ENCODE results near the gene CCDC192. TPM values are rescaled to one million over a fixed set of nuclear protein-coding genes. Genes with fewer than 3 reads are reported as not detected.
"Not testable (repeated sequence)": the region's sequence is repeated elsewhere in the genome, so short reads cannot be mapped to it uniquely, and the experiment has no call there.

The CCDC192 gene
- total RNA-seq, 1 donor from 2014 or later = 0.31 TPM

DNA sequence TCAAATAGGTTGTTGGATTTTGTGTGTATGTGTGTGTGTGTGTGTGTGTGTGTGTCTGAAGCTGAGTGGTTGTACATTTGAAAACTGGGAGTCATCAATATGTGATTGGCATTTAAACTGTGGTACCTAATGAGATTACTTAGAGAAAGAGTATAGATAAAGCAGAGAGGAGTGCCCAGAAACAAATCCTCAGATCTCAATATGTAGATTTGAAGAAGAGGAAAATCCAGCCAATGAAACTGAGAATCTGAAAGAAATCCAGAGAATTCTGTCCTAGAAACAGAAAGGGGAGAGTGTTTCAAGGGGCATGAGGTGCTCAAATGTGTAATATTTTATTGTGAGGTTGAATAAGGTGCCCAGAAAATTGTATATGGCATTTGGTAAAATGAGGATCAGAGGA lies 66.2 kb downstream of the CCDC192 start:
- peaks cover 3% of the 10 kb centered on the region for H3K4me1 Mint-ChIP-seq (ENCODE audit: unreplicated experiment)
- H3K27ac Mint-ChIP-seq = no peak overlapping the region
- H3K27me3 Mint-ChIP-seq = no peaks in the 10 kb centered on the region
- H3K4me3 Mint-ChIP-seq = no peak overlapping the region
- no peaks in the 10 kb centered on the region for H3K36me3 Mint-ChIP-seq
- DNase-seq (ENCODE audit: extremely low spot score, unreplicated experiment) = no peak
- peaks cover 7% of the 10 kb centered on the region for H3K9me3 Mint-ChIP-seq
- TF ChIP-seq, protein P1, sequence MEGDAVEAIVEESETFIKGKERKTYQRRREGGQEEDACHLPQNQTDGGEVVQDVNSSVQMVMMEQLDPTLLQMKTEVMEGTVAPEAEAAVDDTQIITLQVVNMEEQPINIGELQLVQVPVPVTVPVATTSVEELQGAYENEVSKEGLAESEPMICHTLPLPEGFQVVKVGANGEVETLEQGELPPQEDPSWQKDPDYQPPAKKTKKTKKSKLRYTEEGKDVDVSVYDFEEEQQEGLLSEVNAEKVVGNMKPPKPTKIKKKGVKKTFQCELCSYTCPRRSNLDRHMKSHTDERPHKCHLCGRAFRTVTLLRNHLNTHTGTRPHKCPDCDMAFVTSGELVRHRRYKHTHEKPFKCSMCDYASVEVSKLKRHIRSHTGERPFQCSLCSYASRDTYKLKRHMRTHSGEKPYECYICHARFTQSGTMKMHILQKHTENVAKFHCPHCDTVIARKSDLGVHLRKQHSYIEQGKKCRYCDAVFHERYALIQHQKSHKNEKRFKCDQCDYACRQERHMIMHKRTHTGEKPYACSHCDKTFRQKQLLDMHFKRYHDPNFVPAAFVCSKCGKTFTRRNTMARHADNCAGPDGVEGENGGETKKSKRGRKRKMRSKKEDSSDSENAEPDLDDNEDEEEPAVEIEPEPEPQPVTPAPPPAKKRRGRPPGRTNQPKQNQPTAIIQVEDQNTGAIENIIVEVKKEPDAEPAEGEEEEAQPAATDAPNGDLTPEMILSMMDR (conservative IDR thresholded peaks at IDR 0.05) = no peak

DNA sequence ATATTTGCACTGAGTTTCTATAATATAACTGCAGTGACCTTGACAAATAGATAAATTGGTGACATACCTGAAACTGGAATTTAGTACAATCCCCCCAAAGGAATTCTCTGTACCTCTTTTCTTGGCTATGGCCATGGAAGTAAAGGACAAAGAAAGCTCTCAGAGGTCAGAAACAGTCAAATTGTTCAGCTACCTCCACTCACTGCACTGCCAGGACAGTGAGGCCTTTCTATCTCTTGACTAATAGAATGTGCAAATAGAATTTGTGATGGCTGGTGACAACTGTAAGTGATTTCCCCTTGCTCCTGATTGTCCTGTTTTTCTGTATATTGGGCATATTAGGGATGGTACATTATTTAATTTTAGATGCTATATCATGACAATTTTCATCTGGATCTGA lies 67.1 kb downstream of the CCDC192 start:
- Mint-ChIP-seq H3K4me3 (no peak overlapping the region), H3K27me3 (no peaks in the 10 kb centered on the region), H3K9me3 (peaks cover 10% of the 10 kb centered on the region), H3K27ac (no peak overlapping the region), H3K4me1 (ENCODE audit: unreplicated experiment) (peaks cover 3% of the 10 kb centered on the region), H3K36me3 (no peaks in the 10 kb centered on the region)
- TF ChIP-seq, protein P1 (conservative IDR thresholded peaks at IDR 0.05) = no peak
- DNase-seq (ENCODE audit: extremely low spot score, unreplicated experiment) = no peak

DNA sequence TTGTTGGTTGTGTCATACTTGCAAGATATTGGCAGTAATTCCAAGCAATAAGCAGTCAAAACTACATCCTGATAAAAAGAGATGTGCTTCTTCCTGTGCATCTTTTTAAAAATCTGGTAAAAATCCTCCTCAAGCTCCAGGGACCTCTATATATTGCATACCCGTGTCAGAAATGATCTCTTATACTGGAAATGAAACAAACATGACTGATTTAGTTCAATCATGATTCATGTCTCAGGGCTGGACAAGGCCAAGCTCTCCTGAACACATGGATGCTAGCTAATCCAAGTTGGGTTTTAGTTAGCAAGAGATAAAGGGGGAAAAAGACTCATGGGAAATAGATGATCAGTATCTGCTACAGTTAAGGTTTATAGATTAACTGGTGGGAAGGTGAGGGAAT lies 69.3 kb downstream of the CCDC192 start:
- Mint-ChIP-seq H3K36me3 (no peaks in the 10 kb centered on the region), H3K27me3 (no peaks in the 10 kb centered on the region), H3K27ac (no peak overlapping the region), H3K4me1 (ENCODE audit: unreplicated experiment) (no peaks in the 10 kb centered on the region), H3K9me3 (peaks cover 15% of the 10 kb centered on the region), H3K4me3 (no peak overlapping the region)
- TF ChIP-seq, protein P1 (conservative IDR thresholded peaks at IDR 0.05) = no peak
- DNase-seq (ENCODE audit: extremely low spot score, unreplicated experiment) = no peak

DNA sequence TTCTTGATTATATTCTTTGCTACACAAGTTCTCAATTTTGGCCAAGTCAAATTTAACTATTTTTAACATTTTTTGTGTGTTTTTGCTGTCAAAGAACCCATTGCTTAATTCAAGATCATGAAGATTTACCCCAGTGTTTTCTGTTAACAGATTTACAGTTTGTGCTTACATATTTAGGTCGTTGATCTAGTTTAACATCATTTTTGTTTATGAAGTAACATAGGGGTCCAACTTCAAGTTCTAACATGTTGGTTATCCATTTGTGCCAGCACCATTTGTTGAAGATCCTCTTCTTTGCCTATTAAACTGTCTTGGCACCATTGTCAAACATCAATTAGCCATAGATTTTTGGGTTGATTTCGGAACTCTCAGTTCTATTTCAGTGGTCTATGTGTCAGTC lies 71.0 kb downstream of the CCDC192 start:
- Mint-ChIP-seq H3K9me3 (peaks cover 15% of the 10 kb centered on the region), H3K4me3 (no peak overlapping the region), H3K27me3 (no peaks in the 10 kb centered on the region), H3K27ac (no peak overlapping the region), H3K4me1 (ENCODE audit: unreplicated experiment) (no peaks in the 10 kb centered on the region), H3K36me3 (no peaks in the 10 kb centered on the region)
- no peak for DNase-seq (ENCODE audit: extremely low spot score, unreplicated experiment)
- TF ChIP-seq, protein P1 (conservative IDR thresholded peaks at IDR 0.05) = no peak

DNA sequence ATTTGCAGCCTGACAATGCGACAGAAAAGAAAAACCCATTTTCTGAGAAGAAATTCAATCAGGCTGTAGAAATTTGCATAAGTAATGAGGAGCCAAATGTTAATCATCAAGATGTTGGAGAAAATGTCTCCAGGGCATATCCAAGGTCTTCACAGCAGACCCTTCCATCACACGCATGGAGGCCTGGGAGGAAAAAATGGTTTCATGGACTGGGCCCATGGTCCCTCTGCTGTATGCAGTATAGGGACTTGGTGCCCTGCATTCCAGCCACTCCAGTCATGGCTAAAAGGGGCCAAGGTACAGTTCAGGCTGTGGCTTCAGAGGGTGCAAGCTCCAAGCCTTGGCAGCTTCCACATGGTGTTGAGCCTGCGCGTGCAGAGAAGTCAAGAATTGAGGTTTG lies 73.3 kb downstream of the CCDC192 start:
- H3K4me3 Mint-ChIP-seq = no peak overlapping the region
- H3K9me3 Mint-ChIP-seq = peaks cover 15% of the 10 kb centered on the region
- no peaks in the 10 kb centered on the region for H3K4me1 Mint-ChIP-seq (ENCODE audit: unreplicated experiment)
- H3K27ac Mint-ChIP-seq = no peak overlapping the region
- no peaks in the 10 kb centered on the region for H3K27me3 Mint-ChIP-seq
- DNase-seq (ENCODE audit: extremely low spot score, unreplicated experiment) = no peak
- no peaks in the 10 kb centered on the region for H3K36me3 Mint-ChIP-seq
- TF ChIP-seq, protein P1 (conservative IDR thresholded peaks at IDR 0.05) = no peak

DNA sequence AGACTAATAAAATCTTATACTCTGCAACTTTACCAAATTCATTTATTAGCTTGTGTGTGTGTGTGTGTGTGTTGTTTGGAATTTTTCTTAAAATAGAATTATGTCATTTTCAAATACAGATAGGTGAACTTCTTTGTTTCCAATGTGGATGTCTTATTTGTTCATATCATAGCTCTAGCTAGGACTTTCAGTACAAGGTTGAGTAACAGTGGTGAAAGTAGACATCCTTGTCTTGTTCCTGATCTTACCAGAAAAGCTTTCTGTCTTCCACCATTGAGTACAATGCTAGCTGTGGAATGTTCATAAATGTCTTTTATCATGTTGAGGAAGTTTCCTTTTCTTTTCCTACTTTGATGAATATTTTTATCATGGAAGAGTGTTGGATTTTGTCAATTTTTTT lies 74.8 kb downstream of the CCDC192 start:
- Mint-ChIP-seq H3K9me3 (peaks cover 15% of the 10 kb centered on the region), H3K27ac (no peak overlapping the region), H3K4me3 (no peak overlapping the region), H3K36me3 (no peaks in the 10 kb centered on the region), H3K27me3 (no peaks in the 10 kb centered on the region), H3K4me1 (ENCODE audit: unreplicated experiment) (no peaks in the 10 kb centered on the region)
- TF ChIP-seq, protein P1 (conservative IDR thresholded peaks at IDR 0.05) = no peak
- DNase-seq (ENCODE audit: extremely low spot score, unreplicated experiment) = no peak

DNA sequence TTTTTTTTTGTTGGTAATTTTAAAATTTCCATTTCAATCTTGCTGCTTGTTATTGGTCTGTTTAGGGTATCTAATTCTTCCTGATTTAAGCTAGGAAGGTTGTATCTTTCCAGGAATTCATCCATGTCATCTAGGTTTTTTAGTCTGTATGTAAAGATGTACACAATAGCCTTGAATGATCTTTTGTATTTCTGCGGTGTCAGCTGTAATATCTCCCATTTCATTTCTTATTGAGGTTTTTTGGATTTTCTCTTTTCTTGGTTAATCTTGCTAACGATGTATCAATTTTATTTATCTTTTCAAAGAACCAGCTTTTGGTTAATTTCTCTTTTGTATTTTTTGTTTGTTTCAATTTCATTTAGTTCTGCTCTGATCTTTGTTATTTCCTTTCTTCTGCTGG lies 79.3 kb downstream of the CCDC192 start:
- not testable (repeated sequence) for H3K4me1 Mint-ChIP-seq (ENCODE audit: unreplicated experiment); H3K36me3 Mint-ChIP-seq; H3K9me3 Mint-ChIP-seq; H3K4me3 Mint-ChIP-seq; H3K27ac Mint-ChIP-seq; H3K27me3 Mint-ChIP-seq; DNase-seq (ENCODE audit: extremely low spot score, unreplicated experiment)

Measured in type B pancreatic cell (in vitro differentiated cells).